ENCODE measurements around the gene MACROD2.

The MACROD2 gene

DNA sequence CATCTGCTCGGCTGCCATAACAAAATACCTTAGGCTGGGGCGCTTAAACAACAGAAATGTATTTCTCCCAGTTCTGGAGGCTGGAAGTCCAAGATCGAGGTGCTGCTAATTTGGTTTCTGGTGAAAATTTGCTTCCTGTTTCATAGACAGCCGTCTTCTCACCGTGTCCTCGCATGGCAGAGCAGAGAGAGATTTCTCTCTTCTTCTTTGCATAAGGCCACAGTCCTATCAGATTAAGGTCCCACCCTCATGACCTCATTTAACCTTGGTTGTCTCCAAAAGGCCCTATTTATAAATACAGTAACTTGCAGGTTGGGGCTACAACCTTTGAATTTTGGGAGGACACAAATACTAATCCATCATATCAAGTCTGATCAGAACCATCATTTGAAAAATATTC is 2033.6 kb downstream of the MACROD2 start:
- no peak for DNase-seq

DNA sequence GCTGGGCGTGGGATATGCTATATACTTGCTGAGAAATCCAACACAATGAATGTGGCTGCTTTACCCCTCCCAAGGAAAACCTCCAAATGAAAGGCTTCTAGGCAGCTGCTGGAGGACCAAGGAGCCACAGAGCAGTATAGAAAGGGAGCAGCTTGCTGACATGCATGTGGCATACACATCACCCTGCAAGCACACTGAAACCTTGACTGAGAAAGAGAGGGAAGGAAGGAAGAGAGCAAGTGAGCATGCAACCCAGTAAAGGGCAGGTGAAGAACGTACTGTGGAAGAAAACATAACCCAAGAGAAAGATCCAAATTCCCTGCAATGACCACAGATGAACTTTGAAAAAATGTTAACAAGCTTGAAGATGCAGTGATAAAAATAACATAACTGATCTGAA is 2034.9 kb downstream of the MACROD2 start:
- no peak for DNase-seq

DNA sequence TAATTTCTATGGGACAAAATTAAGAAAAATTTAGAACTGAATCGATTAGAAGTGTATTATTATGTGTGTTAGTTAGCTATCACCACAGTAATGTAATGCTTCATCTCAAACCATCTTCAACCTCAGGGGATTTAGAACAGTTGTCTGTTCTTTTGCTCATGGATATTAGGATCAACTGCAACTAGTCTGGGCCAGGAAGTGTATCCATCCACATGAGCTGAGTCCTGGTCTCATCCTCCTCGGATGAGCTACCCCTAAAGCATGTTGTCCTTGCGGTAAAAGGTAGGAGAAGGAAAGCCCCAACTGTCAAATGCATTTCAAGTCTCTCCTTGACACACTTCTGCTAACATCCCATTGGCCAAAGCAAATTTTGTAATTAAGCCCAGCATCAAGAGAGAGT is 2040.3 kb downstream of the MACROD2 start:
- DNase-seq = no peak

DNA sequence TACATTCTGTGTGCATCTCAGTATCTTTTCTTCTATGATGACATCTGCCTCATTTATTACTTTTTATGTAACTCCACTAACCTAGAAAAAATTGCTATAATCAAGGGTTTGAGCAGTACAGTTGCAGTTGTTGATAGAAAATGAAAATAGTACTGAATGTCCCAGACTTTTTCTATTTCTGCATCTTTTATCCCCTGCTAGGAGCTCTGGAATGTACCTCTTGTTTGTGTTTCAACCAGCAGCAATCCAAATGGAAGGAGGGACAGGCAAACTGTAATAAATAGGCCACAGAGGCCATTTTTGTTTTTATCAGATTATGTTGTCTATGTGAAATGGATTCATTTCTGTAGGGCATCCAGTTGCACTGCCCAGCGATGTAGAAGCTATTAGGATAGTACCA is 2041.0 kb downstream of the MACROD2 start:
- DNase-seq = no peak

DNA sequence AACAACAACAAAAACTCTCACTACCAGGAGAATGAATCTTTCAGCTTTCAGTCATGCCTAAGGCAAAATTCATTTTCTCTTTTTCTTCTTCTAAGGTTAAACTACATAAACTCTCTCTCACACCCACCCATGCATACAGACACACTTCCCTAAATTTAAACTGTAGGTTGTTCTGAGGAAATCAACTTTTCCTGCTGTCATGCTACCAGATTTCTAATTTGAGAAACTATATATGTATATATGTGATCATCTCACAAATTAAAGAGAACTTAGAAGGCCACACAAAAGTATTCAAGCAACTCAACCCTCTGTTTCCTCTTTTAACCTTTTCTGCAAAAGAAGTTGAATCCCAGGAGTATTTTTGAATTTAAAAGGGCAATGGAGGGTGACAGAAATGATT is 2045.4 kb downstream of the MACROD2 start:
- no peak for DNase-seq

DNA sequence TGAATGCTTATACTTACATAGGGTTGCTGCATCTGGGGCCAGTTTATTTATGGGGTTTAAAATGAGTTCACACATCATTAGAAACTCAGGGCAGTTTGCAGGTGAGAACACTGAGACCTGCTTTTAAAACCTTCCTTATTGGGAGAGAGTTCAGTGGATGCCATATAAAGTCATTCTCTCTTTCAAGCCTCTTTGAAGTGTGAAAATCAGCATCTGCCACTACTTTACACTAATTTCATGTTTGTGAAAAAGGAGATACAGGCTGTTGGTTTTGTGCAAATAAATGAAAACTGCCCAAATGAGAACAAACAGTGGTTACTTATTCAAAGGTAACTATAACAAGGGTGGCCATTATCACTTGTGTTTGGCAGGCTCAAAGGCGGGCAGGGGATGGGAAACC is 2047.4 kb downstream of the MACROD2 start:
- DNase-seq = no peak

DNA sequence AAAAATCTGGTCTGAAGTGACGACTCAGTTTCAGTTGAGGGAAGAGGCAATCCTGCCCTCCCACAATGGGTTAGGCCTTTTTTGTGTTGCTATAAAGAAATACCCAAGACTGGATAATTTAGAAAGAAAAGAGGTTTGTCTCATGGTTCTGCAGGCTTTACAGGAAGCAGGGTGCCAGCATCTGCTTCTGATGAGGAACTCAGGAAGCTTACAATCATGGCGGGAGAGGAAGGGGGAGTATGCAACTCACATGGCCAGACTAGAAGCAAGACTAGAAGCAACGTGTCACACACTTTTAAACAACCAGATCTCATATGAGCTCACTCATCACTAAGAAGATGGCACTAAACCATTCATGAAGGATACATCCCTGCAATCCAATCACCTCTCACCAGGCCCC is 2048.6 kb downstream of the MACROD2 start:
- DNase-seq = no peak

DNA sequence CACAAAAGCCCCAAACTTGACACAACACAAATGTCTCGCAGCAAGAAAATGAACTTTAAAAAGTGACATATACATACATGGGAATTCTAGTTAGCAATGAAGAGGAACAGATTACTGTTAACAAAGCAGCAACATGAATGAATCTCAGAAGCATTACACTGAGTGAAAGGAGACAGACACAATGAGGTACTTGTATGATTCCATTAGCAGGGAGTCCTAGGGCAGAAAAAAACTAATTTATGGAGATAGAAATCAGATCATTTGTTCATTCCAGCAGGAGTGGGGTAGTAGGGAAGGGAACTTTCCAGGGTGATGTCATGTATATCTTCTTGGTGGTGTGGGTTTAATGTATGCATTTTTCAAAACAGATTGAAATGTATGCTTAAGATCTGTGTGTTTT is 2053.6 kb downstream of the MACROD2 start:
- no peak for DNase-seq

DNA sequence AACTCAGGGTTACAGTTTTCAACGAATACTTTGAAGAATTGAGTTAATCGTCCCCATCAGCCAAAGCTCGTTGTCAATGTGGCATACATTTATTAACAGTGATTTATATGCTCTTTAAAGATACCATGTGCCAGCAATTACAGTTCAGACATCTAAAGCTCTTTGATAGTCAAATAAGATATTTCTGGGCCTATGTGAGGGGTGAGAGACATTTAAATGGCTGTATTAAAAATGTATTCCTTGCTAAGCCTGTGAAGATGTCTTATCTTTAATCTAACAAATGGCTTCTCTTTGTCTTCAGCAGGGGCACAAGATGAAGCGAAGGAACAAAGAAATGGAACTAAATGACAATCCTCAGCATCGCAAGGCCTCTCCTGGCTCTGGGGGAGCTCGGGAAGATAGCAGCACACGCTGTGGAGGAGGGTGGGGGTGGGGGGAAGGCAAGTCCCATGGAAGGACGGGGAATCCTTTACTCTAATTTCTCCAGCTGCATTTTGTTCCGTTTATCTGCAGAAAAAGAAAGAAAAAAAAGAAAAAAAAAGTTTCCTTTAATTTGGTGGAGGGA is 2054.3 kb downstream of the MACROD2 start:
- no peak for DNase-seq

DNA sequence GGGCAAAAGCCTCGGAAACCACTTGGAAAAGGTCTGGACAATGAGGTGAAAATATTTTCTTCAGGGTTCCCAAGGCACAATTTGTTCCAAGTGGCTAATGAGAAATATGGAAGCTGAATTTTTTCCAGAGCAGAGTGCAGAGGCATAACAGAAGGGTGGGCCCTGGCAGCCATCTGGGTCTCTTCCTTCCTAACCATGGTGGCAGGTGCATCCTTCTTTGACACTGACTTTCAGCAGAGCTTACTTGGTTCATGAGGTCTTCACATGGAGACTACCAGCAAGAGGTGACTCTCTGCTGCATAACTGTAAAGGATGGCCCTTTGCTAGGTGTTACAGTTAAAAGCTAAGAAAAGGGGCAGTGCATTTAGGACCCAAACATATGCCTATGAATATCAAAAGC is 2055.1 kb downstream of the MACROD2 start:
- DNase-seq = no peak

DNA sequence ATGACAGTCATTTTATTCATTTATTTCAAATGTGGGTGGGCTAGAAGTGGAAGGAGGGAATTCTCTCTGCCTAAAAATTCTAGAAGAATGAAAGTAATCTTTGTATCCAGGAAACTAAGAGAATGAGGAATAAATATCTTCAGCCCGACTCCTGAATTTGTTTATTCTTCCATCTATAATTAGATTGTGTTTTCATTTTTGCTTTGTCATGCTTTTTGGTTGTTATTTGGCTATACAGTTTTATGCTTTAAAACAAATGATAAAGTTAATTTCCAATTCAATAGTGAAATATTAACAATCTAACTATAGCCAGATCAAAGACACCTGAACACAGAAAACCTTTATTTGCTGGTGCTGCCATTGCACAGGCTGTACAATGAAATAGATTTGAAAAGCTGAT is 2056.7 kb downstream of the MACROD2 start:
- DNase-seq = no peak

DNA sequence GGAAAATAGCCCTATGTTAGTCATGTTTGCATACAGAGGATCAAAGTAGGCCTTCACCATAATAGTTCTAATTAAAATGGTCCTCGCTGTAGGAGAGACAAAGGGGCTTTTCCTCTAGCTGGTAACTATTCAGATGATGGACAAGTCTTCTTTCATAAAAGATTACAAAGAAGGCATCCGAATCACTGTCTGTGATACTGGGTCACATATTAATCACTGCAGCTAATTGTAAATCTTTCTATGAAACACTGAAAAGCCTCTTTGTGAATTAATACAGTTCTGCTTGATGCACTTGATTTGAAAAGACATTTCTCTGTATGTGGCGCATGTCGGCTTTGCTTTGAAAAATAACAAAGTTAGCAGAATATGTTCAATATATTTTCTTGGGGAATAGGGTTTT is 2057.1 kb downstream of the MACROD2 start:
- DNase-seq = no peak

DNA sequence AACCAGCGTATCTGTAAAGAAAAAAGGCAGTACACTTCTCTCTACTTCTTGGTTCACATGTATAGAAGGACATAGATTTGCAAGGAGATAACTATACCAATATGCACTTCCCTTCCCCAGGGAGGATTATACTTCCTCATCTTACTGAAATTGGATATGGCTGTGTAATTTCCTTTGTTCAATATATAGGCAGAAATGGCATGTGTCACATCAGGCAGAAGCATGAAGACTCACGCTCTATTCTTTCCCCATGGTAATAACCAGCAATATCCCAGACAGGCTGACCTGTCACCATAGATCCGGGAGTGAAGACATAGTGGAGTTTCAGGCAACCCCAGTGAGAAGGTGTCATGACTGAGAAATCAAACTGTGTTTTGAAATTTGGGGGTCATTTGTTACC is 2059.7 kb downstream of the MACROD2 start:
- DNase-seq = no peak

DNA sequence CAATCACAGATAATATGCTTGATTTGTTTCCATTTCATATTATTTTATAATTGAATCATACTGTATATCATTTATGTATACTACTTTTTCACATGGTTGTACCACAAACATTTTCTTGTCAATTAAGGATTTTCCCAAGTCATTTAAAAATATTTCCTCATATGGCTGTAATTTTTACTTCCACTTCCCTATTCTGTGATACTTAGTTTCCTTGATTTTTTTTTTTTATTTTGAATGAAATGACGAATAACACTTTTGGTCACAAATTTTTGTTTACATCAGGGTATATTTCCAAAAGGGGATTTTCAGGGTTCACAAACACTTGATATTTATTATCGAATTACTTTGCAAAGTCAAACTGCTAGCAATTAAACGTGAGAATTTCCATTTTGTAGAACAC is 2062.3 kb downstream of the MACROD2 start:
- no peak for DNase-seq

DNA sequence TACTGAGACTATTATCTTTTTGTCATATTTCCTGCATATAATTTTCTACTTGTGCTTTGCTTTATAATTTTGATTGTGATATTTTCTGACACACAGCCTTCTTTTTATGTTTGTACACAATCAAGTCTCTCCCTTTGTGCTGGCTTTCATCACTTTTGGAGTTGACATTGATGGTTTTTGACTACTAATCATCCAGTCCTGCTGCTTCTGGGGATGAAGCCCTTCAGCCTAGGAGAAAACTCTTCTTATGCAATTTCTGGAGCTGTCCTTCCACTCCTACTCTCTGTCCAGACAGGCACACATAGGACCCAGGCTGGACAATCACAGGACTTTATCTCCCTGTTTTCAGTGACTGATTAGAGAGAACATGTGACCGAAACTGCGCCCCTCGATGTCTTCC is 2063.0 kb downstream of the MACROD2 start:
- DNase-seq = no peak

DNA sequence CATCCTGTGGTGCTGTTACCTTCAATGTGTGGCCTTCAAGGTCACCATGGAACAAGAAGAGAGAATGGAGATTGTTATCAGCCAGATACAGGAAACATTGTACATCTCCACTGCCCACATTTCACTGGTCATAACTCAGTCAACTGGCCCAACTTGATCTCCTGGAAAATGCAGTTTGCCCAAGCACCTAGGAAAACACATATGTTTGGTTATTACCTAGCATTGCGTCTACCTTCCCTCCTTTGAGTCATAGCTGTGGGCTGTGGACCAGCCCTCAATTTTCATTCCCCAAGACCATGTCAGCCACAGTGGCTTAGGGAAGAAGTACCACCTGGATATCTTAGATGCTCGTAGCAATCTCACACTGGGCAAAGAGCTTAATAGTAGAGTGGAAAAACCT is 2064.5 kb downstream of the MACROD2 start:
- no peak for DNase-seq

DNA sequence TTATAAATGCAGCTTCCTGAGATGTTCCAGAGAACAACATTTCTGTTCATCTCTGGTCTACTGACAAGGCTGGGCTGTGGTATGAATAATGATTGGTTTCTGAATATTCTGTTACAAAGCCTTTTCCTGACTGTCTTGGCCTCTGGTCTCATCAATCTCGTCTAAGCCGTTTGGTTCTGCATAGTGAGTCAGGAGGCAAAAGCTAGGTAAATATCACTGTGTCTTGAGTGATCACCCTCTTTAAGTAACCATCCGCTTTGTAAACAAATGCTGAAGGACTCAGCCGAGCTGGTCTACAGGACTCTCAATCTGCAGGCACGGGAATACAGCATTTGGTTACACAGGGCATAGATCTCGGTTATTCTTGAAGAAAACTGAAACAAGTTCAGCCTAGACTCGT is 2066.0 kb downstream of the MACROD2 start:
- DNase-seq = no peak

DNA sequence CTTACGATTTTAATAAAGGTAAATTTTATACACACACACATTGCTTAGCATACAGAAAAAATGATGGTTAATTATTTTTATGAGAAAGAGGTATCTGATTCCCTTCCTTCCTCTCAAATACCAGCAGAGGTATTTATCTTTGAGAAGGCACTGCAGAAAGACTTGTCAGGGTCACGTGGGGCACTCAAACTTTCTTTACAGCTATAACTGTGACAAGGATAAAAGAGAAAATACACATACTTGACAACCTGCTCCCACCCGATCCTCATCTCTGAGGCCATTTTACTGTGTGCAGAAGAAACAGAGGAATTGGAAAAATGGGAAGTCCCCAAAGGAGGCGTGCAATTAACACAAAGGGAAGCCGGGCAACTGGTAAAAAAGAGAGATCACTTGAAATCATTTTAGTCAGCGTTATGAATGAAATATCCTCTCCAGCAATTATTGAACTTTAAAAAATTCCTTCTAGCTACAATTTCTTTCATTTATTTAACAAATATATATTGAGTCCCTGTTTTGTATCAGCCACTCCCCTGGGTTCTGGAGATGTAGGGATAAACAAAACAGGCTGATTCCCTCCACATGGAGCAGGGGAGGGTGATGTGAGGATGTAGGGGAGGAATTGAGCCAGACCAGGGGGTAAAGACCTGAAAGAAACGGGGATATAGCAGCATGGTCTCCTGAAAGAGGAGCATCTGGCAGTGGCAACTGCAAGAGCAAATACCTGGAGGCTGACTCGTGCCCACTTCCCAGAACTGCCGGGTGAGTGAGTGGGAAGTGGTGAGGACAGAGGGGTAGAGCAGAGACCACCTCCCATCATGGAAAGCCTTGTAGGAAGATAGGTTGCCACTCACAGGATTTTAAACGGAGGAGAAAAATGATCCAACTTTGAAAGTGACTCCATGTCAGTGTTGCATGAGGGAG is 2067.6 kb downstream of the MACROD2 start:
- DNase-seq = no peak

DNA sequence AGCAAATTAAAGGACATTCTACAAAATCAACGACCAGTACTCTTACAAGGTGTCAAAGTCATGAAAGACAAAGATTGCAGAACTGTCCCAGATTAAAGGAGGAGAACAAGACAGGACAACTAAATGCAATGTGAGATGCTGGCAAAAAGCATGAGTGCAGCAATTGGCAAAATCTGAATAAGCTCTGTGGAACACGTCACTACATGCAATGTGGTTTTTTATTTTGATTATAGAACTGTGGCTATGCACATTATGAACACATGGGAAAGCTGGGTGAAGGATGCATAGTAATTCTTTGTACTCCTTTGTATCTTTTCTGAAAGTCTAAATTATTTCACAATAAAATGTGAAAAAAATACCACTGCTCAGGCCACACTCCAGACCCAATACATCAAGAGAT is 2068.6 kb downstream of the MACROD2 start:
- no peak for DNase-seq

DNA sequence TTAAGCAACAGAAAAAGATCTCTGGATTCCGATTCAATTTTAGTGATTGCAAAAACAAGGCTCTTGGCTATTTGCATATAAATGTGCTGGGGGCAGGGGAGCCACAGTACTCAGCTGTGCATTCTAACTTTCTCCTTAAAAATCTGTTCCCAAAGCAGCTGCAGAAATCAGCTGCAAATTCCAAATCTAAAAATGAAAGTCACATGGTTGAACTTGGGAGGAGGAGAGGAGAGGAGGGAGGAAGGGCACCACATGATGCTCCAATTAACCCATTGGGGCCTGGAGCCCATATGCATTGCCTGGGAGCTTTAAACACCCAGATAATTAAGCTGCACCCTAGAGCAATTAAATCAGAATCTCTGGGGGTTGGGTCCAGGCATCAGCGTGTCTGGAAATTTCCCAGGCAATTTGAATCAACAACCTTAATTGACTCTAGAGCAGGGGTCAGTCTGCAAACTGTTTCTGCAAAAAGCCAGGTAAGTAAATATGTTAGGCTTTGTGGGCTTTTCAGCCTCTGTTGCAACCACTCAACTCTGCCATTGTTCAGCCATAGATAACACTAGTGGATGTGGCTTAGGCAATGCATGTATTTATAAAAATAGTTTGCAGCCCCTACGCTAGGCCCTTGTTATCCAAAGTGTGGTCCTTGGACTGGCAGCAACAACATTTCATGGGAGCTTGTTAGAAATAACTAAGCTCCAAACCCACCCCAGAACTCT is 2069.8 kb downstream of the MACROD2 start:
- no peak for DNase-seq

DNA sequence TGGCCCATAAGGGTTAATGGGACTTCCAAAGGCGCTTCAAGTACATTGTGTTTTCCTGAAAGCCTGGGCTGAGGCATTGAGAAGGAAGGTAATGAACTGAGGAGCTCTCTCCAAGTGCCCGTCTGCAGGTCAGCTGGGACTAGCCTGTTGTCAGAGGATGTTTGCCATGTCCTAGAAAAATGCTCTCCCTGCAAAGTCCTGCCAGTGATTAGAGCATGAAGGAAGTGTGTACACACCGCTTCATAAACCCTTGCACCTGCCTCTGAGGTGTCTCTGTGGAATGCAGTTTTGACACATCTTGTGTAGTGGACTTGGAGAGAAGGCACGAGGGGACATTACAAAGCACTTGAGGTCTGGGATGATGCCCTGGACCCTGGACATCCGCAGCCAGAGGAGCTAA is 2071.3 kb downstream of the MACROD2 start:
- no peak for DNase-seq

DNA sequence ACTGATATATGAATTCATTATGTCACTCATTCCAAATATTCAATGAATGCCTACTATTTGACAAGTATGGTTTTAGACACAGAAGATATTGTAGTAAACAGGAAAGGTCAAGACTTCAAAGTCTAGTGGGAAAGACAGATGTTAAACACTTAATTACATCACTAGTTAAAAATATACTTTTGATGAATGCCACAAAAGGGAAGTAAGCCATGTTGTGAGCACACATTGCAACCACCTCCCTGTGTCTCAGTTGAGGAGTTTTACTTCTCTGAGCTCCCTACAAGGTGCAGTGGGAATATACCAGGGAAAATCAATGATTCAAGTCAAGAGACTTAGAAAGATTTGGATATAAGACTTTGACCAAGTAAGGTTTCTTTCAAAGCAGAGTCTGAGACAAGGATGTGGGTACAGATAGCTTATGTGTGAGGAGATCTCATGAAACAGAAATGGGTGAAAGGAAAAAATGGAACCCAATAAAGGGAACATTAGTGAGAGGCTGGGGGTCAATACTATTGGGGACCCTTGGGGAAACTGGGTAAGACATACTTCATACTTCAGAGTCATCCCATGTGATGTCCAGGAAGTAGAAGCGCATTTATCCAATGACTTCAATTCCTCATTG is 2074.2 kb downstream of the MACROD2 start:
- DNase-seq = no peak

DNA sequence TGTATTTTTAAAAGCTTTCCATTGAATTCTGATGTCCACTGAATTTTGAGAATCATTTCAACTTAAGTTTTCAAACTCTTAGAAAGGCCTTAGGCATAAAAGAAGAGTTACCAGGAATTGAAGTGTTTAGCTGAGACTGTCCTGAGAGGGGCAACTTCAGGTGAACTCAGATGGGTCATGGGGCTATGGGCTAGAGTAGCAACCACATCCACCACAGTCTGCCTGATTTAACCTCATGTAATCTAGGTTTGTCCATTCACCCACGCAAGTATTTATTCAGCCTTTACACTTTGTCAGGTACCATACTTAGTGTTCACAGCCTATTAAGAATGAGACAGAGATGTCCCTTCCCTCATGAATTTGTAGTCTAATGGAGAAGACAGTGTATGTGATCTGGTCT is 2076.9 kb downstream of the MACROD2 start:
- no peak for DNase-seq
